ENCODE measurements around the gene FGD4. TPM values are rescaled to one million over a fixed set of nuclear protein-coding genes. Genes with fewer than 3 reads are reported as not detected.
A peak's percentile ranks its signal among the peaks of the same experiment; 100 is the strongest.

Gene FGD4
- total and polyA plus RNA-seq, 8 donors, result 5.5 to 138 (median 80.8) TPM

DNA sequence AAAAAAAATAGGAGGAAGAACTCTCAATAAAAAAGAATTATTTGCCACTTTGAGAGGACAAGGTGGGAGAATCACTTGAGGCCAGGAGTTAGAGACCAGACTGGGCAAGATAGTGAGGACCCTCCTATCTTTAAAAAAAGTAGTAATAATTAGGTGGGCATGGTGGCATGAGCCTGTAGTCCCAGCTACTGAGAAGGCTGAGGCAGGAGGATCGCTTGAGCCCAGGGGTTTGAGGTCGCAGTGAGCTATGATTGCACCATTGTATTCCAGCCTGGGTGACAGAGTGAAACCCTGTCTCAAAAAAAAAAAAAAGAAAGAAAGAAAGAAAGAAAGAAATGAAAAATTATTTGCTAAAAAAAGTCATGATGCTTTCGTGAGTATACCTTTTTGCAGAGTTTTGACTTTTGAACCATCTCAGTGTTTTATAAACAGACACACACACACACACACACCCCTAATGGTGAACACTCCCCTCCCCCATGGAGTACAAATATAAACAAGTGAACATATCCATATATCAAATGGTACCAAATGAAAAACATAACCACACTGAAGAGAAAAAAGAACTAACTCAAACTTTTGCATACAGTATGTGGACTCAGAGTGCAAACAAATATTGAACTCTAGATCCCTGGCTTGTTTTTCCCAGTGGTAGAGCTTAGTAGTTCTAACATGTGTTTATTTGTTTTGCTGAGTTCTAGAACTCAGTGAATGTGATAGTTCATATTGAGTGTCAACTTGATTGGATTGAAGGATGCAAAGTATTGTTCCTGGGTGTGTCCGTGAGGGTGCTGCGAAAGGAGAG lies 252.0 kb downstream of the FGD4 start:
- no peak for DNase-seq
- TF ChIP-seq EP300 (IDR thresholded peaks at IDR 0.05) (no peak), POLR2AphosphoS5 (IDR thresholded peaks at IDR 0.05) (no peak), POLR2A (IDR thresholded peaks at IDR 0.05) (no peak)
- TF ChIP-seq, protein P1, sequence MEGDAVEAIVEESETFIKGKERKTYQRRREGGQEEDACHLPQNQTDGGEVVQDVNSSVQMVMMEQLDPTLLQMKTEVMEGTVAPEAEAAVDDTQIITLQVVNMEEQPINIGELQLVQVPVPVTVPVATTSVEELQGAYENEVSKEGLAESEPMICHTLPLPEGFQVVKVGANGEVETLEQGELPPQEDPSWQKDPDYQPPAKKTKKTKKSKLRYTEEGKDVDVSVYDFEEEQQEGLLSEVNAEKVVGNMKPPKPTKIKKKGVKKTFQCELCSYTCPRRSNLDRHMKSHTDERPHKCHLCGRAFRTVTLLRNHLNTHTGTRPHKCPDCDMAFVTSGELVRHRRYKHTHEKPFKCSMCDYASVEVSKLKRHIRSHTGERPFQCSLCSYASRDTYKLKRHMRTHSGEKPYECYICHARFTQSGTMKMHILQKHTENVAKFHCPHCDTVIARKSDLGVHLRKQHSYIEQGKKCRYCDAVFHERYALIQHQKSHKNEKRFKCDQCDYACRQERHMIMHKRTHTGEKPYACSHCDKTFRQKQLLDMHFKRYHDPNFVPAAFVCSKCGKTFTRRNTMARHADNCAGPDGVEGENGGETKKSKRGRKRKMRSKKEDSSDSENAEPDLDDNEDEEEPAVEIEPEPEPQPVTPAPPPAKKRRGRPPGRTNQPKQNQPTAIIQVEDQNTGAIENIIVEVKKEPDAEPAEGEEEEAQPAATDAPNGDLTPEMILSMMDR (IDR thresholded peaks at IDR 0.05), result no peak
- Histone ChIP-seq H3K27me3 (no peaks in the 10 kb centered on the region), H3K36me3 (peaks cover 0 to 3% (median 1%) of the 10 kb centered on the region in 4 donors), H3K9me3 (no peaks in the 10 kb centered on the region), H3K4me1 (peaks cover 0 to 15% (median 6%) of the 10 kb centered on the region in 4 donors), H3K4me3 (no peak overlapping the region), H3K27ac (no peak overlapping the region)
- intact Hi-C loops (cut with DNase I; ENCODE audit: low total_unique reads), result no loop called here
- WGBS, 5 donors, result 82 to 92% (median 86%) methylated on average over 5 of the region's 5 CpGs

DNA sequence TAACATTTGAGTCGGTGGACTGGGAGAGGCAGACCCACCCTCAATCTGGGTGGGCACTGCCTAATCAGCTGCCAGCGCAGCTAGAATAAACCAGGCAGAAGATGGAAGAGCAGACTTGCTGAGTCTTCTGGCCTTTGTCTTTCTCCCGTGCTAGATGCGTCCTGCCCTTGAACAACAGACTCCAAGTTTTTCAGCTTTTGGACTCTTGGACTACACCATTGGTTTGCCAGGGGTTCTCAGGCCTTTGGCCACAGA lies 252.5 kb downstream of the FGD4 start:
- intact Hi-C loops (cut with DNase I; ENCODE audit: low total_unique reads), result no loop called here
- H3K27me3 ChIP-seq, result no peaks in the 10 kb centered on the region
- H3K36me3 ChIP-seq, result no peaks in the 10 kb centered on the region
- no peak overlapping the region for H3K27ac ChIP-seq
- TF ChIP-seq EP300 (IDR thresholded peaks at IDR 0.05) (no peak), POLR2A (IDR thresholded peaks at IDR 0.05) (no peak), POLR2AphosphoS5 (IDR thresholded peaks at IDR 0.05) (no peak)
- TF ChIP-seq, protein P1 (IDR thresholded peaks at IDR 0.05), result no peak
- 65 to 80% (median 72%) methylated on average over 4 of the region's 4 CpGs for WGBS, 5 donors
- peaks cover 0 to 11% (median 5%) of the 10 kb centered on the region in 4 donors for H3K4me1 ChIP-seq
- H3K9me3 ChIP-seq, result no peaks in the 10 kb centered on the region
- no peak for DNase-seq
- H3K4me3 ChIP-seq, result no peak overlapping the region

DNA sequence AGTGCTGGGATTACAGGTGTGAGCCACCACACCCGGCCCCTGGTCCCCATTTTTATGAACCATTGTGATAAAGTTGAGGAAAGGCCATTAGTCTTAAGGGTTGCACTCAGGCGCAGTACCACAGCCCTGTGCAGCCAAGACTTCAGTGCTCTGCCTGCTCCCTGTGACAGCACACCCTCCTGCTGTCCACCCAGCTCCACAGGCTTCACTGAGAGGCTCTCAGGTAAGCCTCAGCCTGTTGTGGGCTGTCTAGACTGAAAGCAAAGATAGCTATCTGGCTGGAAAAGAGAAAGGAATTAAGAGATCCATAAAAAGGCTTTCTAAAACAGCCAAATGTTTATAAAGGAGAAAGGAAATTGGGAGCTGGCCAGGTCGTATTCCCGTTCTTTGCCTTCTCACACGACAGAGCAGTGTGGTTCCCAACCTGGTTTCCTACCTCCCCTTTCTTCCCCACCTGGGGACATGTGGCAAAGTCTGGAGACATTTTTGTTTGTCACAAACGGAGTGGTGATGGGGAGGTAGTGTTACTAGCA lies 260.6 kb downstream of the FGD4 start:
- Histone ChIP-seq H3K27me3 (no peaks in the 10 kb centered on the region), H3K9me3 (no peaks in the 10 kb centered on the region), H3K36me3 (no peaks in the 10 kb centered on the region), H3K27ac (peak overlapping the region in 3 of 5 donors; percentile 1 to 79 (median 52)), H3K4me1 (peaks cover 0 to 20% (median 8%) of the 10 kb centered on the region in 4 donors), H3K4me3 (no peak overlapping the region)
- intact Hi-C loops (cut with DNase I; ENCODE audit: low total_unique reads), result loop anchor here (5.0 kb wide), 2 partner anchors 203 to 298 kb away; no protein-coding TSS in a partner anchor
- 35 to 56% (median 39%) methylated on average over 6 of the region's 6 CpGs for WGBS, 5 donors
- no peak for DNase-seq
- TF ChIP-seq, protein P1 (IDR thresholded peaks at IDR 0.05), result no peak
- TF ChIP-seq POLR2A (IDR thresholded peaks at IDR 0.05) (no peak), EP300 (IDR thresholded peaks at IDR 0.05) (no peak), POLR2AphosphoS5 (IDR thresholded peaks at IDR 0.05) (no peak)

DNA sequence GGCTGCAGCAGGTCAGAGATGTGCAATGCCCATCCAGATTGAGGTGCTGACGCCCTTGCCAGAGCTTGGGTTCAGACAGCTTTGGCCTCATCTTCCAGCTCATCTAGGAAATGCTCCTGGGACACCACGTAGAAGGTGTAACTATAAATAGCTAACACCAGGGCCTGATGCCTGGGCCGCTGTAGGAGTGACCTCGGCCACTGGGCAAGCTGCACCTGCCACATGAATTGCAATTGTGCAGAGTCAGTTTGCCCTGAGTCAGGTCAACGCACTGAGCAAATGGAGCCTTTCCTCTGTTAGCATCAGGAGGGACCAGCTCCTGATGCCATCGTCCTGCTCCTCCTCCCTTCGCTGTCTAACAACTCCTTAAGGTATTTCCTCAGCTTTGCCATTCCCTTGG lies 262.3 kb downstream of the FGD4 start:
- no peaks in the 10 kb centered on the region for H3K9me3 ChIP-seq
- 71 to 88% (median 81%) methylated on average over 7 of the region's 7 CpGs for WGBS, 5 donors
- no peak for DNase-seq
- intact Hi-C loops (cut with DNase I; ENCODE audit: low total_unique reads), result loop anchor here (5.0 kb wide), 1 partner anchor 299 kb away; no protein-coding TSS in a partner anchor
- peak overlapping the region in 1 of 5 donors; percentile 24 for H3K27ac ChIP-seq
- H3K4me1 ChIP-seq, result peaks cover 0 to 20% (median 8%) of the 10 kb centered on the region in 4 donors
- no peak overlapping the region for H3K4me3 ChIP-seq
- H3K36me3 ChIP-seq, result no peaks in the 10 kb centered on the region
- no peak for TF ChIP-seq EP300 (IDR thresholded peaks at IDR 0.05)
- no peak for TF ChIP-seq POLR2A (IDR thresholded peaks at IDR 0.05)
- TF ChIP-seq, protein P1 (IDR thresholded peaks at IDR 0.05), result no peak
- TF ChIP-seq POLR2AphosphoS5 (IDR thresholded peaks at IDR 0.05), result no peak
- H3K27me3 ChIP-seq, result no peaks in the 10 kb centered on the region
